Measurements from ENCODE around the gene MOSPD3. TPM values are rescaled to one million over a fixed set of nuclear protein-coding genes. Genes with fewer than 3 reads are reported as not detected.
A peak's percentile ranks its signal among the peaks of the same experiment; 100 is the strongest.

MOSPD3 gene
- polyA plus RNA-seq, 1 experiment: 15.0 TPM

DNA sequence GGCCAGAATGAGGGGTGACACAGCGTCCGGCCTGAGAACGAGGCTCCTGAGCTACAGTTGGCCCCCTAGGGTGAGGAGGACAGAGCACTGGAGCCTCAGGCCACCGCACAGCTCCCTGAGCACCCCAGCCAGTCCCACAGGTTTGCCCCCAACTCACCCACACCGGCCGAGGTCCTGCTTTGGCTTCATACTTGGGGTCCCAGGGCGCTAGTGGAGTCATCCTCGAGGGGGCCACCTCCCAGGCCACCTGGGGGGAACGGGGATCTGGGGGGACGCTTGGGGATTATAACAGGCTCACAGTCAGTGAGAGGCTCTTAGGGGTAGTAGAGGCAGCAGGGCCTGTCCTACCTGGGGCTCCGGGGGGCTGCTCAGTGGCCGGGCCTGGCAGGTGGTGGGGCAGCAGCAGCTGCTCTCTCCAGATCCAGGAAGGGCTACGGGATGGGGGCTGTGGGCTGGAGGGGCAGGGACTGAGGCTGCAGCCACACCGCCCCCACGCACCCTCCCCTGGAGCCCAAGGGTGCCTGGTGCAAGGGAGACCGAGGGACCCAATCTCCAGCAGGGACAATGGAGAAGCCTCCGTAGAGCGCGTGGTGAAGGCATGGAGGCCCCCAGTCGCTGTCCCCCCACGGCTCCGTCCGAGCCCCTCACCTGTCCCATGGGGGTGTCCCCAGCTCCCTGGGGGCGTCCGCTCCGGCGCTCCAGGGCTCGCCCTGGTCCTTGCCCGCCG is 39.2 kb upstream of the MOSPD3 start:
- Histone ChIP-seq H3K27me3 (ENCODE audit: control insufficient read depth, insufficient read depth, low read length) (no peaks in the 10 kb centered on the region), H3K4me3 (ENCODE audit: low read depth, low read length) (no peak overlapping the region), H3K36me3 (ENCODE audit: control insufficient read depth, insufficient read depth, low read length) (peaks cover 22% of the 10 kb centered on the region)
- no peak for DNase-seq (ENCODE audit: low read depth)
- ChIA-PET POLR2A (no interaction called here), CTCF (interaction anchor here (0.9 to 1.3 kb wide), 3 partner anchors 8 to 118 kb away, joined by 3 to 4 read pairs (median 4); no protein-coding TSS in a partner anchor)
- TF ChIP-seq CTCF (IDR thresholded peaks at IDR 0.05; ENCODE audit: insufficient read depth, low read depth, low read length): no peak

GRCh38 chr7:100573691-100574361 is 38.5 kb upstream of the MOSPD3 start, which contains the start of gene SAP25:
Gene SAP25 (minus strand): TSS chr7:100573900. CDS start chr7:100573742, 158 bp downstream.
- TF ChIP-seq CTCF (IDR thresholded peaks at IDR 0.05; ENCODE audit: insufficient read depth, low read depth, low read length): peak; percentile 15; the same call in 1 of the 2 replicates
- ChIA-PET POLR2A (no interaction called here), CTCF (interaction anchor here (1.0 kb wide), 1 partner anchor 14 kb away, joined by 4 read pairs; no protein-coding TSS in a partner anchor)
- peaks cover 27% of the 10 kb centered on the region for H3K36me3 ChIP-seq (ENCODE audit: control insufficient read depth, insufficient read depth, low read length)
- no peak within 1 kb of the TSS for H3K4me3 ChIP-seq (ENCODE audit: low read depth, low read length)
- H3K27me3 ChIP-seq (ENCODE audit: control insufficient read depth, insufficient read depth, low read length): no peaks in the 10 kb centered on the region
- no peak for DNase-seq (ENCODE audit: low read depth)

DNA sequence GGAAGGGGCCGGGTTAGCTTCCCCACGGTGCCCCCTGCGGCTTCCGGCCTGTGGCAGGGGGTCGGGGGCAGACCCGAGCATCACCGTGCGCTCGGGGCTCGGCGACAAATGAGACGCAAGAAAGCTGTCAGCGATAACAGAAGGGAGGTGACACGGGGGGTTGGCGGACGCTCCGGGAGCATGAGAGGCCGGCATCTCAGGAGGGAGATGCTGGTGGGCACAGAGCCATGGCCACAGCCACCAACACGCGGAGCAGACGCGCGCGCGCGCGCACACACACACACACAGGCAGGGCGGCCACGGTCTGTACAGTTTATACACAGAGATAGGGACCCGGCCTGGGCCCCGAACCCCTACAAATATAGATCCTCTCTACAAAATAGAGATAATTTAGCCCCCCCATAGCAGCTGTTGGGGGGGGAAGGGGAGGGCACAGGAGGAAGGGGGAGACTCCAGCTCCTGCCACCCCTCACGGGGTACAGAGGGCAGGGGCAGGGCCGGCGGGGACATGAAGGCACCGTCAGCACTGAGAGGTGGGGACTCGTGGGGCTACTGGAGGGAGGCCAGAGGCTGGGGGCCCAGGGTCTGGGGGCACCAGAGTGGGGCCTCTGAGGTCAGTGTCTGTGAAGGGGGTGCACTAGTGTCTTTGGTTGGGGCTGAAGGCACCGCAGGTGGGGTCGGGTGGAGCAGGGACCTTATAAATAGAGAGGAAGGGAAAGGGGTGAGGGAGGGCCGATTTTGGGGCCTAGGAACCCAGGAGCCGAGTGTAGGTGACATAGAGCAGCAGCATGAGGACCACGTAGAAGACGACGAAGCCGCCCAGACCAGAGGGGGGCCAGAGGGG is 37.8 kb upstream of the MOSPD3 start:
- no peak for DNase-seq (ENCODE audit: low read depth)
- Histone ChIP-seq H3K27me3 (ENCODE audit: control insufficient read depth, insufficient read depth, low read length) (no peaks in the 10 kb centered on the region), H3K36me3 (ENCODE audit: control insufficient read depth, insufficient read depth, low read length) (peaks cover 31% of the 10 kb centered on the region), H3K4me3 (ENCODE audit: low read depth, low read length) (no peak overlapping the region)
- ChIA-PET CTCF (interaction anchor here (0.6 to 1.0 kb wide), 2 partner anchors 15 to 130 kb away, joined by 3 to 4 read pairs; no protein-coding TSS in a partner anchor), POLR2A (no interaction called here)
- TF ChIP-seq CTCF (IDR thresholded peaks at IDR 0.05; ENCODE audit: insufficient read depth, low read depth, low read length): no peak

- ChIA-PET POLR2A (no interaction called here), CTCF (interaction anchor here (0.6 to 1.0 kb wide), 2 partner anchors 15 to 130 kb away, joined by 3 to 4 read pairs; no protein-coding TSS in a partner anchor)
- Histone ChIP-seq H3K27me3 (ENCODE audit: control insufficient read depth, insufficient read depth, low read length) (no peaks in the 10 kb centered on the region), H3K4me3 (ENCODE audit: low read depth, low read length) (no peak overlapping the region), H3K36me3 (ENCODE audit: control insufficient read depth, insufficient read depth, low read length) (peaks cover 36% of the 10 kb centered on the region)
- TF ChIP-seq CTCF (IDR thresholded peaks at IDR 0.05; ENCODE audit: insufficient read depth, low read depth, low read length): no peak
- no peak for DNase-seq (ENCODE audit: low read depth)
Measured at GRCh38 chr7:100575206-100575631, 37.1 kb upstream of the MOSPD3 start.

Data from BJ (cell line).